T47D (cell line): ENCODE data around the gene COG5.

Source experiments
- DNase-seq, 2 experiments: peaks; one replicate each; pipeline versions ENCODE4 v3.0.0 to v3.0.0-alpha.2; 2011 to 2012; ENCODE audit warnings: low read depth in 1 of 2, low spot score in 1 of 2
- JUND ChIP-seq: IDR thresholded peaks from 2 replicates; pipeline ENCODE4 v1.6.1; 2012; ENCODE audit warnings: low read depth
- in situ Hi-C: cut with HindIII; loops from 2 replicates; pipeline ENCODE4 v1.10.0; 2016; ENCODE audit warnings: low sequenced_read_pairs, low pct_unique_long_range_greater_than_20kb

COG5 gene

DNA sequence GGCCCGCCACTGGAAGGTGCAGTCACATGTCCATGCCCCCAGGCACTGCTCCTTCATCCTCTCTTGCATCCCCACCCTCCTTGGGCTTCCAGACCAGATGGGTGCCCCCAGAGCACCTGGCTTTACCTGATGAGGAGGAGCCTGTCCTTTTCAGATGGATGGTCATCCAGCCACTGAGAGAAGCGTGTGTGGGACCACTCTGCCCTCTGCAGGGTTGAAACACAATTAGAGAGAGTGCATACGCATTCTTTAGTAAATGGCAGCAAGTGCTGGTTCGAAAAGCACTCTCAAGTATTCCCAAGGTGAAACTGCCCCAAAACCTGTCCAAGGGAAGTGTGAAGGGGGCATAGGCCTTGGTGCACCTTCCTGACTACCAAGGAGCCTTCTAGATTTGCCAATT is 353.3 kb downstream of the COG5 start:
- DNase-seq, result no peak
- in situ Hi-C loops, result no loop called here
- no peak for TF ChIP-seq JUND

DNA sequence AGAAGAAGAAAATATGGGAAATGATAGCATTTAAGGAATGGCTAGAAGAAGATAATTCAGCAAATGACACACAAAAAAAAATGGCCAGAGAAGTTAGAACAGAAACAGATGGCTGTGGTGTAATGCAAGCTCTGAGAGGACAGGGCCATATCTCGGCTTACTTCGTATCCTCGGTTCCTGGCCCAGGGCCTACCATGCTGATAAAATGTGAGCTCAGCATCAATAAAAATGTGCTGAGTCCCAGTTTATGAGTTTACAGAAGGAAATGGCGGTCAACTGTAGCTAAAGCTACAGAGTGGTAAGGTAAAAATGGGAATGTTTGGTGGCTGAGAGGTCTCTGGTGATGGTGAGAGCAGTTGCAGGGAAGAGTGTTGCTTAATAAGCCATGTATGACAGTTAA is 354.2 kb downstream of the COG5 start:
- no peak for TF ChIP-seq JUND
- DNase-seq, result no peak
- in situ Hi-C loops, result no loop called here

DNA sequence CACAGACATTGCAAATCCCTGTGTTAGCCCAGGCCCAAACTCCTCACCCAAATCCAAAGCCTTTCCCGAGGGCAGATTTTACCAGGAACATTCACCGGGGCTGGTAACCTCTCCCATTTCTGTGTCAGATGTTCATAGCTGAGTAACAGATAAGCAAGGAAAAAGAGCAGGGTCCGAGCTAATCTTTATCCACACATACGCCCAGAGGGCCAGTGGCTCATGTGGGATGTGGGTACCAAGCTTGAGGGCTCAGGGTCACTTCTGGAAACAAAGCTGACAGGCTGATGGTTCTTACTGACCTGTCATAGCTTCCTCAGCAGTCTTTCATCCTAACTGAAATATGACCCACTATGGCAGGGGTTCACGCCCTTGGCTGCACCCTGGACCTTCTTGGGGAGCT is 355.2 kb downstream of the COG5 start:
- in situ Hi-C loops, result no loop called here
- no peak for DNase-seq
- no peak for TF ChIP-seq JUND

DNA sequence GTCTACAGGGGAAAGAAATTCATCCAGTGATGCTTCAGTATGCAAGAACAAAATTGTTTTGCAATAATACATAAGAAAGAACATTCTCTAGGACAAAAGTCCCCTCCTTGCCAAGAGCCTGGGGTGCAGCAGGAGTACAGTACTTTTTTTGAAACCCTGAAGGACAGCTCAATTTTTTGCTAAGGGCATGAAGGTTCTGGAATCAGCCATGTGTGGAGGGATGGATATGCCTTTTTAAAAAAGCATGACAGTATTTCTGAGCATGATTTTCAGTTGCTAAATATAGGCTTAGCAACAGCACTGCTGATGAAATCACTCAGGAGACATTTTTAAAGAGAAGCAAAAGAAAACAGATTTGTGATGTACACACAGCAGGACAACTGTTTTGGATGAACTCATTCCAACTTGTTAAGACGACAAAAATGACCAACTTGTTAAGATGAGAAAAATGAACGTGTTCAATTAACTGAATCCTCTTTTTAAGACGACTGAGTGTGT is 355.6 kb downstream of the COG5 start:
- in situ Hi-C loops, result no loop called here
- DNase-seq, result no peak
- no peak for TF ChIP-seq JUND

DNA sequence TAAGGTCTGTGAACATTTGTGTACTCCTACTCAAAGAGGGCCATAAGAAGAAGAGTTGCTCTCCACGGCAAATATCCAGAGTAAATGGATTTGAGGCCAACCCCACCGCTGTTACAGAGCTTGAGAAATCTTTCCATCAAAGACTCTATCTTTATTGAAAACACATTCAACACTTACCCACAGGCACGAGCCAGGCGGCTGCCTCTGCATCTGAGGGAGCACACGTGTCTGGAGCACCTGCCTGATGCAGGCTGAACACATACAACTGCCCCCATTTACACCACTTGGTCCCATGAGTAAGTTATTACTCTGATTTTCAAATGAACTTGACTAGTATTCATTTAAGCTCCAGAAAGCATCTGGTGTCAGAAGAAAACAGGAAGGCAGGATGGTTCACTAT is 356.3 kb downstream of the COG5 start:
- TF ChIP-seq JUND, result no peak
- no peak for DNase-seq
- in situ Hi-C loops, result no loop called here

DNA sequence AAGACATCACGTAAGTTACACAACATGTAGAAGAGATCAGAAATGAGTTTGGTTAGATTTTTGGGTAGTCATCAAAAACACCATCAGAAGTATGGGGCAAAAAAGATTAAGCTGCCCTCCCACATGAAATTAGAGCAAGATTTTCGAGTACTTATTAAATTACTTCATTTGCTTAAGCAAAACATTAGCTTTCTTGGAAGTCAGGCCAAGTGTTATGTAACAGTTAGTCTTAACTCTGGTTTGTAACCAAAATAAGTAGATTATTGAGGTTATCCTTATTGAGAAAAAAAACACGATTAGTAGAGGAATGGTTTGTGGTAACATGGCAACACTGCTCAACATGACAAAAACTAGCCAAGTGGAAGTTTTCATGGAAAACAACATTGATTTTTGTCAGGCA is 357.0 kb downstream of the COG5 start:
- no peak for DNase-seq
- in situ Hi-C loops, result no loop called here
- no peak for TF ChIP-seq JUND

DNA sequence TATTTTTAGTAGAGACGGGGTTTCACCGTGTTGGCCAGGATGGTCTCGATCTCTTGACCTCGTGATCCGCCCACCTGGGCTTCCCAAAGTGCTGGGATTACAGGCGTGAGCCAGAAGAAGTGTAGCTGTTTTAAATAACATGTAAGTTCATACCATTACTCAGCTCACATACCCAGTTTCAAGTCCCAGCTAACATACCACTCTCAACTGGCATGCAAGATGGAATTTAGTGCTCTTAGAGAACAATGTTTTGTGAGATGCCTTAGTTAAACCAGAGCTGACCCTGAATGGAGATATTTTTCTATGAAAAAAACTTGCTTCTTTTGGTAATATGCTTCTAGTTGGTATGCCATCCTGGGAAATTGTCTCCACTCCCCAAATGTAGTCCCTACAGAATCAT is 357.6 kb downstream of the COG5 start:
- no peak for DNase-seq
- in situ Hi-C loops, result no loop called here
- no peak for TF ChIP-seq JUND

DNA sequence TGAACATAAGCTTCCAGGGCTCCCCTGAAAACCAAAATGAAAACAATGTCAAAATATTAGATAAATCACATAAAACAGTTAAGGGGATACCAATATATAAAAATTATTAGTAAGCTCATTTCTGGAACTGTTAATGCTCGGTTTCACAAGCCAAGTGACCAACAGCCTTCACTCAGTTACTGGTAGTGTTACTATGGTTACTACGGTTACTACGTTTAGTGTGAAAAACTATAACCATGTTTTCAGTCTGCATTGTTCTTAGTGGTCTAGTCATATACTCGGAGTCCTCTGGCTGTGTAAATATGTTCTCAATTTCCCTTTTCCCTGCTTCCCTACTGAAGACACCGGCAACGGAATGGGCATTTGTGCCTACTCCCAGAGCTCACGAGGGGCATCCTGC is 360.1 kb downstream of the COG5 start:
- no peak for TF ChIP-seq JUND
- in situ Hi-C loops, result no loop called here
- no peak for DNase-seq

DNA sequence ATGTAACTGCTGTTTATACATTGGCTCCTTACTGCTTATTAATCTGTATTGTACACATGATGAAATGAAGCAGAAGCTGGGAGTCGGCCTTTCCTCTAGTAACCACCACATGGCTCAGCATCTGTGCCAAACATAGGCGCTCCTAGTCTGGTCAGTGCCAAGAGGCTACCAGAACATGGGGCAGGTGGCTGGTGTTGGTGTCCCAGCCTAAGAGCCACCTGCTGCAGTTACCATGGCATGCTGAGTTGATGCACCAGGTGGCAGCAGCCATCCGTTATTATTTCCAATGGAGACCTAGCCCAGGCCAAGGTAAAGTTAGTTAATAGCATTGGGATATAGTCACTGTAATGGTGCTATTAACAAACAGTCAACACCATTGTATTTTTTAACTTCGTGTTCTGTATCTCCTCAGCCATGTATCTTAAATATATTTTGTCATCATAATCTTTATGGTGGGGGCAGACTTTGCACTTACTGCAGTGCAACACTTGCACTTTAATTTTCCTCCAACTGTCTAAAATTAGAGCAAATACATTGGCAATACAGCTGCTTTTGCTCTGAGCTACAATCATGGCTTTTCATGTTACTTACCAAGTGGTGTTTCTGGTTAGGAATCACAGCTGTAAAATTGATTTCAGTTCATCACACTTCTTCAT is 361.8 kb downstream of the COG5 start:
- TF ChIP-seq JUND, result no peak
- in situ Hi-C loops, result no loop called here
- peak; percentile 18 to 60 for DNase-seq

DNA sequence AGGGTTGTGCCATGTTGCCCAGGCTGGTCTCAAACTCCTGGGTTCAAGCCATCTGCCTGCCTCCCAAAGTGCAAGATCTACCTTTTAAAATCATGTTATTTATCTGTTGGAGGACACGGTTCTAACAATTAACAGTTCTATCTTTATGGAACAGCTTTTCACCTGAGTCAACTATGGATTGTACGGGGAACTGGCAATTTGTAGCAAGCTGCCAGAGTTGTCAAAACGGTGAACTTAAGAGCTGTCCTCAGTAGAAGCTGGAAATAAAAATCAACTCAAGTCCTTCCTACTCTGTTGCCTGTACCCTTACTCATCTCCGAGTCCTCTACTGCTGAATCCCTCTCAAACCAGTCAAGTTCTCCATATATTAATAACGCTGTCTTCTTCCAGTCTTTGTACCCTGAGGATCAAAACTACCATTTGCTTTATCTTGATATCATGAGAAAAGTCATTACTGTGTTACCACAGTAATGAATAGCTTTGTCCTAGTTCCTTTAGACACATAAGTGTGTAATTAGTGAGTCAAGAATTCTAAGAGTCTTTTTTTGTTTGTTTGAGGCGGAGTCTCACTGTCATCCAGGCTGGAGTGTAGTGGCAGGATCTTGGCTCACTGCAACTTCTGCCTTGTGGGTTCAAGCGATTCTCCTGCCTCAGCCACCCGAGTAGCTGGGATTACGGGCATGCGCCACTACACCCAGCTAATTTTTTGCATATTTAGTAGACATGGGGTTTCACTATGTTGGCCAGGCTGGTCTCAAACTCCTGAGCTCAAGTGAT is 366.7 kb downstream of the COG5 start:
- no peak for TF ChIP-seq JUND
- no peak for DNase-seq
- in situ Hi-C loops, result no loop called here

DNA sequence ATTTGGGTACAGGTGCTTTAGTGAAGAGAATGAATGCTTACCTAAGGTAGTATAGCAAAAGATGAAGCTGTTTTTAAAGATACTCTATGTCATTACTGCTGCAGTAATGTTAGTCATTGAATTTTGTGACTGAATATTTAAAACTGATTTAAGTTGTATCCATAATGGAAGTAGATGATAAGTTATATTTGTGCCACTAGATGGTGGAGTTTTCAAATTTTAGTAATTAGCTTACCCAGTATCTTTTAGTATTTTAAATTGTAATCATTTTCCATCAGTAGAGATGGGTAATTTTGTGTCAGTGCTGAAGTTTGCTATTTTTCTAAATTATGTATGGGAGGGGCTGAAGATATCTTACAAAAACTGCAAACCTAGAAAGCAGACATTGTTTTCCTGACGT is 369.7 kb downstream of the COG5 start:
- no peak for TF ChIP-seq JUND
- in situ Hi-C loops, result no loop called here
- DNase-seq, result no peak

DNA sequence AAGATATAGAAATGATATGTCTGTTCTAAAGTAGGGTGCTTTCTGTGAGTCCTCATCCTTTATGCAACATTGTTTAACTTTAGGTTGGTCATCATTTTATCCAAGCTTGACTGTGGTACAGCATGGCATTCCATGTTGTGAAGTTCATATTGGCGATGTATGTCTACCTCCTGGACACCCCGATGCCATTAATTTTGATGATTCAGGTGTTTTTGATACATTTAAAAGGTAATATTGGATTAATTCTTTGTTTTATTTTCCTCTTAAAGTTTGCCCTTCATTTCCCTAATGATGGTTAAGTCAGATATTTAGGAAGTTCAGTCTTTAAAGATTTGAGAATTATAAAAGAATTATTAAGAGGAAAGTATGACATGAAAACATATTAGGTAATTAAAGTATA is 373.6 kb downstream of the COG5 start:
- in situ Hi-C loops, result no loop called here
- no peak for TF ChIP-seq JUND
- no peak for DNase-seq

DNA sequence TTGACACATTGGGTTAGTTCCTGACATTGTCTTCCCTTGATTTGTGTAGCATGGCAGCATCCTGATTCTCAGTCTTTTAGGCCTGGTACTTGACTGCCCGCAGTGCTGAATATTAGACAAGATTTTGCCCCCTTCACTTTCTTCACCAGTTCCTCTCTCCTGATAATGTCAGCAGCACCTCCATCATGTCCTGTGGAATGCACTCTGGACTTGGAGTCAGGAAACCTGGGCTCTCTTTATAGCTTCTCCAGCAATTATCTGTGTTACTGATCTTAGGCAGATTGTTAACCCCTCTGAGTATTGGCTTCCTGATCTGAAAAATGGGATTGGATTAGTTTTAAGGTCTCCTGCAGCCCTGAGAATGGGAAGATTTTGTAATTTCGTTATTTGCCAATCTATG is 375.9 kb downstream of the COG5 start:
- DNase-seq, result no peak
- in situ Hi-C loops, result no loop called here
- TF ChIP-seq JUND, result no peak
